Astrocyte (in vitro differentiated cells and primary cell): ENCODE results near the gene HMX2. TPM values are rescaled to one million over a fixed set of nuclear protein-coding genes. Genes with fewer than 3 reads are reported as not detected.
A peak's percentile ranks its signal among the peaks of the same experiment; 100 is the strongest.

Source experiments
- DNase-seq: peaks from one replicate; pipeline ENCODE4 v3.0.0-alpha.2; 2010; ENCODE audit warnings: low read depth
- FAIRE-seq: peaks from 2 replicates; lab custom pipeline; 2011; peaks lifted over from hg19 to GRCh38; lab: Jason Lieb, UNC
- H2AFZ ChIP-seq: 2 replicates; pipeline ENCODE4 v1.6.0; 2012; ENCODE audit warnings: low read depth, low read length, inconsistent platforms
- H3K27ac ChIP-seq: 2 replicates; pipeline ENCODE4 v1.5.1; 2011; ENCODE audit warnings: low read depth, low read length, inconsistent platforms
- H3K27me3 ChIP-seq: 2 replicates; pipeline ENCODE4 v1.6.0; 2011; ENCODE audit warnings: low read length, inconsistent platforms; ENCODE audit not compliant: insufficient read depth
- H3K36me3 ChIP-seq: 2 replicates; pipeline ENCODE4 v1.5.1; 2011; ENCODE audit warnings: low read length, inconsistent platforms; ENCODE audit not compliant: insufficient read depth
- H3K4me1 ChIP-seq: 2 replicates; pipeline ENCODE4 v1.5.1; 2011; ENCODE audit warnings: low read length, inconsistent platforms; ENCODE audit not compliant: insufficient read depth
- H3K4me2 ChIP-seq: 2 replicates; pipeline ENCODE4 v1.6.0; 2012; ENCODE audit warnings: low read length, inconsistent platforms
- H3K4me3 ChIP-seq: 2 replicates; pipeline ENCODE4 v1.5.1; 2011; ENCODE audit warnings: low read depth, mild to moderate bottlenecking, low read length, inconsistent platforms; ENCODE audit not compliant: insufficient read depth
- H3K79me2 ChIP-seq: 2 replicates; pipeline ENCODE4 v1.6.0; 2012; ENCODE audit warnings: mild to moderate bottlenecking, low read length, inconsistent platforms; ENCODE audit not compliant: insufficient read depth
- H3K9ac ChIP-seq: 2 replicates; pipeline ENCODE4 v1.6.0; 2012; ENCODE audit warnings: mild to moderate bottlenecking, low read length, inconsistent platforms
- H3K9me3 ChIP-seq: 2 replicates; pipeline ENCODE4 v1.5.1; 2012; ENCODE audit warnings: low read depth, mild to moderate bottlenecking, low read length, inconsistent platforms; ENCODE audit not compliant: insufficient read depth
- H4K20me1 ChIP-seq: 2 replicates; pipeline ENCODE4 v1.6.0; 2012; ENCODE audit warnings: low read length, inconsistent platforms; ENCODE audit not compliant: insufficient read depth
- H3K27ac Mint-ChIP-seq: one replicate; pipeline ENCODE4 v1.8.0; 2021; ENCODE audit warnings: mild to moderate bottlenecking, mixed read lengths; ENCODE audit not compliant: unreplicated experiment
- H3K27me3 Mint-ChIP-seq: one replicate; pipeline ENCODE4 v1.8.0; 2021; ENCODE audit warnings: low read depth, mixed read lengths; ENCODE audit not compliant: unreplicated experiment
- H3K36me3 Mint-ChIP-seq: one replicate; pipeline ENCODE4 v1.8.0; 2021; ENCODE audit warnings: low read depth, mixed read lengths; ENCODE audit not compliant: unreplicated experiment
- H3K4me1 Mint-ChIP-seq: one replicate; pipeline ENCODE4 v1.8.0; 2021; ENCODE audit warnings: low read depth, mixed read lengths; ENCODE audit not compliant: unreplicated experiment
- H3K4me3 Mint-ChIP-seq: one replicate; pipeline ENCODE4 v1.8.0; 2021; ENCODE audit warnings: mild to moderate bottlenecking, moderate library complexity, mixed read lengths; ENCODE audit not compliant: unreplicated experiment
- H3K9me3 Mint-ChIP-seq: one replicate; pipeline ENCODE4 v1.8.0; 2021; ENCODE audit warnings: mild to moderate bottlenecking, mixed read lengths; ENCODE audit not compliant: unreplicated experiment
- CTCF ChIP-seq: IDR thresholded peaks from 2 replicates; pipeline ENCODE4 v1.5.1; 2011; ENCODE audit warnings: low read depth, mild to moderate bottlenecking, inconsistent platforms, low read length, moderate library complexity; ENCODE audit not compliant: insufficient read depth
- EZH2 ChIP-seq: IDR thresholded peaks from 2 replicates; pipeline ENCODE4 v1.6.1; 2012; ENCODE audit warnings: mild to moderate bottlenecking, low read length, inconsistent platforms; ENCODE audit not compliant: insufficient read depth
- total RNA-seq: library from RNA; stranded (reverse); gene quantifications from 2 replicates; pipeline ENCODE4 v1.2.1, GENCODE V29; 2021

The HMX2 gene
- total RNA-seq, 1 donor from 2014 or later, result not detected

GRCh38 chr10:123154711-123155505 is 7.0 kb downstream of the HMX2 start:
- Histone ChIP-seq H3K9ac (peak overlapping the region; percentile 94), H3K79me2 (peaks cover 57% of the 10 kb centered on the region), H3K36me3 (peaks cover 26% of the 10 kb centered on the region), H3K27ac (peak overlapping the region; percentile 89), H3K4me1 (peaks cover 32% of the 10 kb centered on the region), H3K4me3 (peak overlapping the region; percentile 91), H3K9me3 (no peaks in the 10 kb centered on the region), H3K27me3 (peaks cover 34% of the 10 kb centered on the region), H3K4me2 (peak overlapping the region; percentile 96), H2AFZ (peak overlapping the region; percentile 75), H4K20me1 (peaks cover 49% of the 10 kb centered on the region)
- H3K4me3 Mint-ChIP-seq, result peak overlapping the region; percentile 99
- TF ChIP-seq CTCF (no peak), EZH2 (no peak)
- H3K9me3 Mint-ChIP-seq, result peaks cover 3% of the 10 kb centered on the region
- peak overlapping the region; percentile 70 for H3K27ac Mint-ChIP-seq
- H3K36me3 Mint-ChIP-seq, result peaks cover 9% of the 10 kb centered on the region
- peaks cover 32% of the 10 kb centered on the region for H3K27me3 Mint-ChIP-seq
- H3K4me1 Mint-ChIP-seq, result peaks cover 28% of the 10 kb centered on the region
- DNase-seq, result peak; percentile 50
- no peak for FAIRE-seq

GRCh38 chr10:123156078-123156477 is 8.1 kb downstream of the HMX2 start:
- Histone ChIP-seq H3K4me2 (peak overlapping the region; percentile 96), H3K9me3 (no peaks in the 10 kb centered on the region), H3K4me3 (peak overlapping the region; percentile 91), H3K27me3 (peaks cover 23% of the 10 kb centered on the region), H2AFZ (no peak overlapping the region), H3K27ac (no peak overlapping the region), H3K79me2 (peaks cover 69% of the 10 kb centered on the region), H4K20me1 (peaks cover 58% of the 10 kb centered on the region), H3K36me3 (peaks cover 36% of the 10 kb centered on the region), H3K4me1 (peaks cover 27% of the 10 kb centered on the region), H3K9ac (no peak overlapping the region)
- H3K27ac Mint-ChIP-seq, result no peak overlapping the region
- DNase-seq, result peak; percentile 22
- peaks cover 21% of the 10 kb centered on the region for H3K27me3 Mint-ChIP-seq
- peaks cover 30% of the 10 kb centered on the region for H3K4me1 Mint-ChIP-seq
- TF ChIP-seq CTCF (no peak), EZH2 (no peak)
- peak overlapping the region; percentile 99 for H3K4me3 Mint-ChIP-seq
- peaks cover 11% of the 10 kb centered on the region for H3K36me3 Mint-ChIP-seq
- FAIRE-seq, result no peak
- H3K9me3 Mint-ChIP-seq, result no peaks in the 10 kb centered on the region

- peaks cover 30% of the 10 kb centered on the region for H3K4me1 Mint-ChIP-seq
- peak; percentile 65 for DNase-seq
These were observed 9.3 kb downstream of the HMX2 start for GRCh38 chr10:123157210-123157609.

More at GRCh38 chr10:123157210-123157609, 9.3 kb downstream of the HMX2 start:
- Mint-ChIP-seq H3K36me3 (peaks cover 11% of the 10 kb centered on the region), H3K9me3 (no peaks in the 10 kb centered on the region), H3K4me3 (peak overlapping the region; percentile 17), H3K27ac (no peak overlapping the region), H3K27me3 (peaks cover 9% of the 10 kb centered on the region)
- Histone ChIP-seq H3K4me1 (peaks cover 27% of the 10 kb centered on the region), H3K27ac (peak overlapping the region; percentile 25), H3K4me3 (peak overlapping the region; percentile 29), H3K4me2 (peak overlapping the region; percentile 96), H2AFZ (no peak overlapping the region), H3K27me3 (peaks cover 11% of the 10 kb centered on the region), H3K36me3 (peaks cover 46% of the 10 kb centered on the region), H3K9me3 (no peaks in the 10 kb centered on the region), H3K9ac (no peak overlapping the region), H3K79me2 (peaks cover 80% of the 10 kb centered on the region), H4K20me1 (peaks cover 67% of the 10 kb centered on the region)
- TF ChIP-seq CTCF (no peak), EZH2 (no peak)
- peak; percentile 20 for FAIRE-seq
